ENCODE results near the gene STIMATE. TPM values are rescaled to one million over a fixed set of nuclear protein-coding genes. Genes with fewer than 3 reads are reported as not detected.

STIMATE gene
- total and polyA plus RNA-seq, 2 of the 4 experiments (the other 2 are of a cell fraction), result 10.6 to 17.8 TPM

GRCh38 chr3:52895418-52895817 lies 1.9 kb downstream of the STIMATE start:
- no peak overlapping the region for H2BK5ac ChIP-seq (ENCODE audit: low read depth, low read length, poor library complexity, severe bottlenecking)
- H3K27me3 ChIP-seq (ENCODE audit: control insufficient read depth, insufficient read depth, low read length), result no peaks in the 10 kb centered on the region
- no peak overlapping the region for H4K5ac ChIP-seq (ENCODE audit: low read depth, low read length)
- no peak overlapping the region for H3K27ac ChIP-seq (ENCODE audit: insufficient read depth, low read length)
- H3K4me1 ChIP-seq (ENCODE audit: control insufficient read depth, insufficient read depth, low read length), result peaks cover 18% of the 10 kb centered on the region
- no peak overlapping the region for H3K4me2 ChIP-seq (ENCODE audit: low read depth, low read length)
- H4K8ac ChIP-seq (ENCODE audit: low read depth in 2 of 2, low read length in 2 of 2), result no peak overlapping the region
- no peak overlapping the region for H3K4me3 ChIP-seq (ENCODE audit: insufficient read depth, low read depth, low read length)
- no TSS peak for BruUV-seq (replicated peaks)
- H3K79me1 ChIP-seq (ENCODE audit: low read depth in 1 of 2, low read length in 2 of 2), result peaks cover 16 to 55% of the 10 kb centered on the region in 2 experiments
- H2BK15ac ChIP-seq (ENCODE audit: low read depth, low read length), result no peak overlapping the region
- no peak overlapping the region for H3K18ac ChIP-seq (ENCODE audit: low read depth, low read length)
- POLR2A ChIA-PET (ENCODE audit: unreplicated experiment), result no interaction called here
- 0 out of 2 replicates have a peak overlapping the region, but pooled peaks have one; percentile 25 for H3K23ac ChIP-seq (ENCODE audit: low read depth, low read length)
- no peak overlapping the region for H2AK5ac ChIP-seq (ENCODE audit: low read depth, low read length)
- no peak overlapping the region for H3K4ac ChIP-seq (ENCODE audit: low read depth, low read length)
- H3K9me3 ChIP-seq (ENCODE audit: control insufficient read depth, insufficient read depth, low read length), result no peaks in the 10 kb centered on the region
- peaks cover 17% of the 10 kb centered on the region; the same call in 1 of the 2 replicates for H3K9me1 ChIP-seq (ENCODE audit: insufficient read depth, low read length)
- H3K14ac ChIP-seq (replicated peaks; ENCODE audit: low read depth, low read length), result no peak overlapping the region
- H2AFZ ChIP-seq (replicated peaks; ENCODE audit: low read length, poor library complexity), result no peak overlapping the region
- no peak overlapping the region for H2BK120ac ChIP-seq (ENCODE audit: low read depth, low read length)
- no peak overlapping the region for H3K9ac ChIP-seq (ENCODE audit: low read depth, low read length)
- dilution Hi-C loops (cut with HindIII; ENCODE audit: low sequenced_read_pairs, unreplicated experiment) (no loop called here), intact Hi-C loops (cut with micrococcal nuclease) (no loop called here), in situ Hi-C loops (cut with MboI; ENCODE audit: low sequenced_read_pairs) (no loop called here)
- no peak for DNase-seq
- CTCF ChIA-PET, result interaction anchor here (0.6 kb wide), 1 partner anchor 405 kb away, joined by 3 read pairs; no protein-coding TSS in a partner anchor
- H4K91ac ChIP-seq (ENCODE audit: insufficient read depth, low read depth, low read length), result no peak overlapping the region
- no peak for TF ChIP-seq CHD1 (IDR thresholded peaks at IDR 0.05; ENCODE audit: low read depth, low read length)
- no peak for TF ChIP-seq FOS (IDR thresholded peaks at IDR 0.05; ENCODE audit: low read depth, low read length)
- no peak for TF ChIP-seq RAD21 (IDR thresholded peaks at IDR 0.05; ENCODE audit: low read length)
- TF ChIP-seq RCOR1 (IDR thresholded peaks at IDR 0.05; ENCODE audit: insufficient replicate concordance, low read length), result no peak
- TF ChIP-seq MAFK (IDR thresholded peaks at IDR 0.05; ENCODE audit: low read depth, low read length), result no peak
- ATAC-seq (ENCODE audit: low read depth), result no peak
- no peaks in the 10 kb centered on the region for H3K36me3 ChIP-seq (ENCODE audit: control insufficient read depth, insufficient read depth, low read length)
- H2AK9ac ChIP-seq (replicated peaks; ENCODE audit: low read depth, low read length, poor library complexity), result no peak overlapping the region
- H2BK20ac ChIP-seq (ENCODE audit: low read depth, low read length), result no peak overlapping the region
- no CpG with 5 or more reads among the region's 5 CpGs for WGBS, 2 experiments (ENCODE audit: extremely low coverage in 2 of 2, insufficient read length in 1 of 2)
- no peak overlapping the region for H3K56ac ChIP-seq (ENCODE audit: extremely low read depth, insufficient read depth, low read length)
- H4K20me1 ChIP-seq (ENCODE audit: insufficient read depth, low read length), result 0 out of 2 replicates have a peak, but pooled peaks cover 3% of the 10 kb centered on the region

All from IMR-90 (cell line).